ENCODE results near the gene ADAMTSL2.

DNA sequence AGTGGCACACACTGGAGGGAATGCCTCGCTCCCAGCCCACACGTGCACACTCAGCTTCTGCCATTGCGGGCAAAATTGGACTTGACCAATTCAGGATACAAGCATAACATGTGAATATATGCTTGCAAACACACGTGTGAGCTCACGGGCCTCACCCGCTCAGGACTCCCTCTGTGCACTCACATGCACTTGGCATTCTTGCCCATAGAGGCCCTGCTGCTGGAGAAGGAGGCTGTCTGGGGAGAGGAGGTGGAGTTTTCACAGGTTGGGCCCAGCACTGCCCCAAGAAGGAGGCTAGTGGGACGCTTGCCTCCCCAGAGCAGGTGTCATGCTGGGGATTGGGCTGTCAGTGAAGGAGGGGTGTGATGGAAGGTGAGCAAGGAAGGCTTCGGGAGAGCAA lies 11.4 kb upstream of the ADAMTSL2 start:
- TF ChIP-seq ZC3H10 (CRISPR knock-in tag; IDR thresholded peaks at IDR 0.05) (no peak), CREB5 (CRISPR knock-in tag; IDR thresholded peaks at IDR 0.05; ENCODE audit: low read depth) (no peak), PATZ1 (CRISPR knock-in tag; IDR thresholded peaks at IDR 0.05; ENCODE audit: borderline replicate concordance) (no peak), RARB (CRISPR knock-in tag; IDR thresholded peaks at IDR 0.05) (no peak)
